ENCODE data around the gene ASIC2.

Gene ASIC2

DNA sequence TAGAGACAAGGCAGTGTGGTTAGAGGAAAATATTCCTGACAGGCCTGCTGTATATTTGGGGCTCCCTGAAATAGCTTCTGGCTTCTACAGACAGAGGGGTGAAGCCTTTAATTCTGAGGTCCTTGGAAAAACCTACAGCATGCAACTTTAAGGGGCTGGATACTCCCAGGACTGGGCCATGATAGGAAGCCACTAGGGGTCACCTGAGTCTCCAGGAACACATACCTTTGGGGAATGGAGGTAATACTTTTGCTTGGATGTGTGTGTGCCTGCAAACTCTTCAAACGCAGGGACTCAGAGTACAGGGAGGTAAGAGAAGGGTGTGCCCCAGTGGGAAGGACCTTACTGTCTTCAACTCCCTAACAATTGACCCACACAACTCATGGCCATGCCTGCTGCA is 4.1 kb downstream of the ASIC2 start:
- DNase-seq (ENCODE audit: low spot score) = no peak

DNA sequence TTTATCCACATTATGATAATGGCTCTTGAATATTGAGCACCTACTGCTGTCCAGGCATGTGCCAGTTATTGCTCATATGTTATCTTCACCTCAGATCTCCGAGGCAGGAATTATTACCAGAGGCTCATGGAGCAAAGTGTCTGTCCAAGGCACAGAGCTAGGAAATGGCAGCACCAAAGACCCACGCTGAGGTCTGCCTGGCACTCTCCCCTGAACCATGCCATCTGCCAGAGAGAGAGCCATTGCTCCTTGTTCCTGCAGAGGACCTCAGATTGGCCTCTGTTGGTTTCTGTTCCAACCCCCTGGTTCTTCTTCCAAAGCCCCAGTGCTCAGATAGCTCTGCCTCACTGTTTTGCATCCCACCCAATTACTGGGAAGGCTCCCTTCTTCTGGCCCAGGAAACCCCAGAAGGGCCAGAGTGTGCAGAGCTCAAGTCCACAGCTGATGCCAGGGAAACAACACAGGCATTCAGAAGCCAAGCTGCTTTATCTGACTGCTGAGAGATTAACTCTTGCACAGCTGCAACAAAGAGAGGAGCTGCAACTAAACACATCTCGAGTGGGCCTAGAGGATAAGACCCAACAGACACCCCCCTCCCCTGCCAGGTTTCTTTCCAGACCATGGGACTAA is 5.9 kb downstream of the ASIC2 start:
- no peak for DNase-seq (ENCODE audit: low spot score)

DNA sequence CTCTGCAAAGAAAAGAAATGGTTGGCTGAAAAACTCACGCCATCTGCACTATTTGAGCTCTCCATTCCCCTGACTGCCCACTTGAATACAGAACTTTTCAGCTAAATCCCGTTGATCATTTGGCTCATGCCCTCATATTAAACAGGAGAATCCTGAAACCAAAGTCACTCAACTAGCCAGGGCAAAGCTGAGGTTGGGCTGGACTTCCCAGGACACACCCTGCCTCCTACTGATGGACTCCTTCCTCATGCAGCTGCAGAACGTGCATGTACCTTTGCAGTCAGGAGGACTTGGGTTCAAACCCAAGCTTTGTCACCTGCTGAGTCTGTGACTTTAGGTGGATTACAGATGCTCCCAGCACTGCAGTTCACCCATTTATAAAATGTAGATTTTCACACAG is 7.7 kb downstream of the ASIC2 start:
- no peak for DNase-seq (ENCODE audit: low spot score)

DNA sequence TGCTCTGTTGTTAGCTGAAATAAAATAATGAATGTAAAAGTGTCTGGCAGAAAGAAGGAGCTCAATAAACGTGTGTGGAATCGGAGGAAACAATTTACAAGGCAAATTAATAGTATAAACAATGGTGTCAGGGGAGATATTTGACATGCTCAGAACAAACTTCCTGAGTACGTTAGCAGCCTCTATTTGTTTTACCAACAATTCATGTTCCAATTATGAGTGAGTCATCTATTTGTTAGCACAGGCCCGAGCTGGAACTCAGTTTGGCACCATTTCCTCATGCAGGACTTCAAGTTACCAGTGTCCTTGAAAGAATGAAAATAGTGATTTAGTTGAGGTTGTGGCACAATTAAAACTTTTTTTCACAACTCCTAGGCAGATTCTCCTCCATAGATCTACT is 9.1 kb downstream of the ASIC2 start:
- DNase-seq (ENCODE audit: low spot score) = no peak

DNA sequence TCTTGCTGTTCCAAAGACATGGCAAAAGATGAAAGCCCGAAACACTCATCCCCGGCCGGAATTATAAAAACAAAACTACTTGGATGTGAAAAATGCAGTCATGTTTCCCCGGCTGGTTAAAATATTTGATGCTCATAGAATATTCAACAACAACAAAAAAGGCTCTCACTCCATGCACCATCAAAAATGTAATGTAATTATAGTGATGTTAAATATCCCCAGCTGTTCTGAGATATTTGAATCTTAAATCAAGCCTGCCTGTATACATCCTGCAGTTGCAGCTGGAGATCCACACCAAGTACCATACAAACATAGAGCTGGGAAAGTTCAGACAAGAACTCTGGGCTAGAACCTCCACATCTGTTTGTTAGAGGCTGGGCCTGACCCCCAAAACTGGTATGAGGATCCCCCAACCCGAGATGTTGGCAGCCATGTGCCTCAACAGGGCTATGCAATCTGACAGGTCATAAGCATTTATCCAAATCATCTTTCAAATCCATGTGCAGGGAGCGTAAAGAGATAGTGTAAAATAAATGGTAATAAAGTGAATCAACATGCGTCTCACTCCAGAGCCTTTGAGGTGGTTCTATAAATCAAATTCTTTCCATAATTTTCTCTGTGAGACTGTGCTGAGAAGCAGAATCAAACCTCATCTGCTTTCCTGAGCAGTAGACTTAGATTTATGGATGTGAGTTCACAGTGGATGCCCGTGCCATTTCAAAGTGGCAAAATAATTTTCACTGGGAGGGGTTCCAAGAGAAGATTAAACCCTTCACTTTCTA is 12.7 kb downstream of the ASIC2 start:
- no peak for DNase-seq (ENCODE audit: low spot score)

DNA sequence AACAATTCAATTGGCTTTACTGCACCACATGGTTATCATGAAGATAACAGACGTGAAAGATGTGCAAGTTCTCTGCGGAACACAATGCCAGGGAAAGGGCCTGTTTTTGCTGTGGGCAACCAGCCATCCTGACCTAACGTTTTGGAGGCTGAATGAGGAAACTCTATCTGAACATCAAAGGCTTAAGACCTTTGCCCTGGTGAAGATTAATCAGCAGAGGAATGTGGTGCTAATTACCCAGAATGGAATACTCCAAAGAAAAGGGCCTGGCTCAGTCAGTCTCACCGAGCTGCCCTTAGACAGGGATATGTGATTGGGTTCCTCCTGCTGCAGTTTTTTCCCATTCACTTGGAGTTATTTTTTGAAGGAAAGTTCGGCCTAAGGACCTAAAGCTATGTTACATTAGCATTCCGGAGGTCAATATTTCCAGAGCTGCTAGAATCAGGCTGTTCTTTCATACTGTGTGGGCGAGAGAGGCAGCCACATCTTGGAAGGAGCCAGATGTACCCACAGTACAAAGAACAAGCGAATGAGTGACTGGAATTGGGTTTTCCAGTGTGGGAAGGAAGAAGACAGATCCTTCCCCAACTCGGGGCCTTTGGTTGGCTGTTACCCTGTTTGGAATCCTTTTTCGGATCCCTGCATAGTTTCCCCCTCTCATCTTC is 15.5 kb downstream of the ASIC2 start:
- no peak for DNase-seq (ENCODE audit: low spot score)

DNA sequence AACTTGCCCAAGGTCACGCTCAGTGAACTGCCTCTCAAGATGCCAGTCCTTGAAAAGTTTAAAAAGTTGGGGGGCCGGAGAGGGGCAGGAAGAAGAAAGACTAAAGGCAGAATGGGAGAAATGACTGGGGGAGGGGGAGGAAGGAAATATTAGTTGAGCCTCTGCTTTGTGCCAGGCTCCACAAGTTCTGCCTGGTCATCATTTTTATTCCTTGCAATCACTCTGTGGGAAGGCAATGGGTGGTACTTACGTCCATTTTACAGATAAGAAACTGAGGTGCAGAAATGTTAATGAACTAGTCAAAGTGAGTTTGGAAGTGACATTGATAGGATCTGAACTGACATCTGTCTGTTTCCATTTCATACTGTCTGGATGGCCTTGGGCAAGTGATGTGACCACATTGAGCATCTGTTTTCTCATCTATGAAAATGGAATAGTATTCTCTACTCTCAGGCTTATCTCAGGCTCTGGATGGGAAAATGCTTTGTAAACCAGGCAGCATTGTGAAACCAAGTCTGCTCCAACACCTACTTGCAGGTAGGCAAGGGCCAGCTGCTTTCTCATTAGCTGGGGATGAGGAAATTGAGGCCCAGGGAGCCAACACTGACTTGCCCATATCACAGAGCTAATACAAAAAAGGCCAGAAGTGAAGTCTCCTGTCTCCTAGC is 19.2 kb downstream of the ASIC2 start:
- DNase-seq (ENCODE audit: low spot score) = no peak

DNA sequence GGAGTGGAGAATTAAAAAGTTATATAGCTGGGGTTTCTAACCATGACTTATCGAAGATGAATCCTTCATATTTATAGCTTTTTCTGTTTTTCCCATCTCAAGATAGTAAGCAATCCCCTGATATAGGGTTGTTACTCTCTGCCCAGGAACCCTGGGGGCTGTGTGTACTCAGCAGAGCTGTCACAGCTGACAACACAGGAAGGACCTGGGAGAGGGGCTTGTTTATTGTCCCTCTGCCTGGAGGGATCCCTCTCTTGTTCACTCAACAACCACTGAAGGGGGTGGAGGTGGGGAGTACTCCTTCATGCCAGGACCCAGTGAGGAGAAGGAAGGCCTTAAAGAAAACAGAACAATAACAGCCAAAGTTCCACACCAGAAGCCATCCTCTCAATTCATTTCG is 19.8 kb downstream of the ASIC2 start:
- DNase-seq (ENCODE audit: low spot score) = no peak

DNA sequence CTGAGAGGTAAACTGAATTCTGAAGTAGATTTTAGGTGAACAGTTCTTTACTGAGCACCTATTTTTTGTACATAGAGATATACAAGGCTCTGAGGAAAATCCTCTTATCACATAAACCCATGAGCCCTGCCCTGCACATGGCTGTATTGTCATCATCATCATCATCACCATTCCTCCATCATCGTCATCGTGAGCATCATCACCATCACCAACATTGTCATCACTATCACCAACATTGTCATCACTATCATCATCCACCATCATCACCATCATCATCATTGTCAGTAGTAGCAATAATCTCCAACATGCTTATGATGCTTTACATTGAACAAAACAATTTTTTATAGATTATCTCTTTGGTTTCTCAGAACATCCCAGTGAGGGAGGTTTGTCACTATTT is 20.7 kb downstream of the ASIC2 start:
- no peak for DNase-seq (ENCODE audit: low spot score)

DNA sequence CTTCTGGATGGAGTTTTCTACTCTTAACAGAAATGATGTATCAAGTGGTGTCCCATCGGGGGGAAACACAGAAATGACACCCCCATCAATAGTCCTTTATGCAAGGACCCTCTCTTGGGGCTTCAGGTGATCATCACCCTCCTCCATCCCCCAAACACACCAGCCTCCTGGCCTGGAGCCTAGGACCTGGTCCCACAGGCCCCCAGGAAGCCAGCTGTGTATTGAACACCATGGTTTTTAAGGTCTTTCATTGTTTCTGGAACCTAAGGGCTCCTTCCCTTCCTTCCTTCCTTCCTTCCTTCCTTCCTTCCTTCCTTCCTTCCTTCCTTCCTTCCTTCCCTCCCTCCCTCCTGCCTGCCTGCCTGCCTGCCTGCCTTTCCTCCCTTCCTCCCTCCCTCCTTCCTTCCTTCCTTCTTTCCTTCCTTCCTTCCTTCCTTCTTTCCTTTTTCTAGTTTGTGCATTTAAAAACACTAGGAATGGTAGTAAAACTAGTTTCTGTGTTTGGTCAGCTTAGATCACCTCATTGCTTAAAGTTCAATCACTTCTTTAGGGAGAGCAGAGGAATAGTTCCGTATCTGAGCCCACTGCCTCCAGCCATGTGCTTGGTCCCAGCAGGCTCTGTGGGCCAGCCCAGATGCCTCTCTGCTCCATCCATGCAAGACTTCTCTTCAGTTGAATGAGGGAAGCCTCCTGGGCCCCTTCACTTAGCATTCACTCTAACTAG is 23.6 kb downstream of the ASIC2 start:
- DNase-seq (ENCODE audit: low spot score) = no peak

DNA sequence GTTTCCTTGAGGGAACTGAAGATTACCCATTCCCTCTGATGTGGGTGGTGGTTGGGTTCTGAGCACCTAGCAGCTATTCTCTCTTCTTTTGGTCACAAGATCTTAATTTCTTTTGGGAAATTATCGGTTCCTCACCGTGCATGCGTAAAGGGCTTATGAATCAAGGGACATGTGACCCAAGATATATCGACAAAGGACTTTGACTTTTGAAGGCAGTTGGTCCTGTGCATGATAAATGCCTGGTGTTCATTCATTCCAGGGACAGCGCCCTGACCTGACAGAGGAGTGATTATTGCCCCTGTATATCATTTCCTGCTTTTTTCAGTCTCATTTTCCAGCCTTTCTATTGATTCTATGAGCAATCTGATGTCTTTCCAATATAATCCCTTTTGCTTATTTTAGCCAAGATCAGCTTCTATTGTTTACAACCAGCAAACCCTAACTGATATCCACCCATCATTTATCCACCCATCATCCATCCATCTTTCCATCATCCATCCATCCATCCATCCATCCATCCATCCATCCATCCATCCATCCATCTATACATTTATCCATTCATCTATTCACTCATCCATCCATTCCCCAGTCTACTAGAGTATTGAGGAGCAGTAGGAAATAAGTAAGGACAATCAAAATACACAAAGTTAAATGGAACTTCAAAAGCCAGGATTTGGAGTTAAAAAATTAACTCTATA is 25.1 kb downstream of the ASIC2 start:
- DNase-seq (ENCODE audit: low spot score) = no peak

DNA sequence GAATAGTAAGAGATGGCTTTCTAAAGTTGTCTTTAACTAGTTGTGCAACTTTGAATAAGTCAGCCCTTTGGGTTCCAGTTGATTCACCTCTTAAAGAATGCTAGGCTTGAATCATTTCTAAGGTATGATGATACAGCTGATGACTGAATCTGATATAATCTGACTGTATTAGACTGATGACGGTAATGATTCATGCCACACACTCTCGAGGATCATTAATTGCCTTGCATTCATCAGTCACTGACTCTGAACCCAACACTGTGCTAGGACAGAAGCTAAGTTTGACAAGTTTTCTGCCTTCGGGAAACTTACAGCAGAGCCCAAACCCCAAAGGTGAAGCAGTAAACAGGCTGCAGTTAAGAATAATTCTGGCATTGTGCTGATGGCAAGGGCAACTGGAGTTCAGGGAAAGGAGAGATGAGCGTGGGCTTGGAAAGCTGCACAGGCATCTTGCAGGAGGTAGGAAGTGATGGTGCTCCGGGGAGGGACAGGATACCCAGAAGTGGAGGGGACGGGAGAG is 25.8 kb downstream of the ASIC2 start:
- no peak for DNase-seq (ENCODE audit: low spot score)

DNA sequence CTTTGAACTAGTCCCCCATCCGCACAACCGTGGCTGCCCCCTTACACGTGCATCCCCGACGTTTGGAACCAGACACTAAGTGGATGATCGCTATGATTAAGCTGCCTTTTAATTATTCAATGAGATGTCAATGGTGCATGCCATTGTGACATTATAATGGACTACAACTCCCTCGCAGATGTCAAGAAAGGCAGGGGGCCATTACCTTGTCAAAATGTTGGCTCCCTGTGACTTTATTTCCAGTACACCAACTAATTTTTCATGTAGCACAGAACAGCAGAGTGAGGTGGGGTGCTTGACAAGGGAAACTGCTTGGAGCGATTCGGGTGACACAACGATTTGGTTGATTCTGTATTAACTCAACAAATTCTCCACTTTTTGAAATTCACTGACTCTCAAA is 26.5 kb downstream of the ASIC2 start:
- no peak for DNase-seq (ENCODE audit: low spot score)

DNA sequence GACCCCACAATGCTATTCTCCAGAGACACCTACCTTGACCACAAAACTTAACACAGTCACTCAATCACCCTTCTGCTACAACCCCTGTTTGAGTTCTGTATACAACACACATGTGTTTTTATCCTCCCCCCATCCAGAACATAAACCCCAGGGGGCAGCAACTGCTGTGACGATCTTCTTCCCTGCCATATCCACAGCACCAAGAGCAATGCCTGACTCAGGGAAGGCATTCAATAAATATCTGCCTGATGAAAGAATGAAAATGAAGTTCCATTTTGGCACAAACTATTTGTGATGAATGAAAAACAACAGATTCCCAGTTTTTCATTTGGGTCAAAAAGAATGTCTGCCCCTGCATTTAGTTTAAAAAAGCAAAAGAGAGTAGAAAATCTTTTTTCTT is 27.0 kb downstream of the ASIC2 start:
- no peak for DNase-seq (ENCODE audit: low spot score)

DNA sequence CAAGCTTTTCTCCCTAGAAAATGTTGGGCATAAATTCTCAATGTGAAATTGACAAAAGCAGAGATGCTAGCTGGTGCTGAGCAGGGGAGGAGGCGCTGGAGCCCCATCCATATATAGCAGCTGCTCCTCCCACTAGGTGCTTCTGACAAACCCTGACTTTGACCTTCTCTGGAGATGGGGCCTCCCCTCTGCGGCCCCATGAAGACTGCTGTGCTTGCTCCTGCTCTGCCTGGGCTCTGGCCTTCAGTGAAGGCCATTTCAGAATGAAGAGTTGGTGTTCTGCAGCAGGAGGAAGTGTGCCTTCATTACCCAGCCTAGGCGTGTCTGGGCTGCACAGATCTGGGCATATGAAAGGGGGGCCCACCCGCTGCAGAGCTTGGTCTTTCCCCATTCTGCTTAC is 29.7 kb downstream of the ASIC2 start:
- DNase-seq (ENCODE audit: low spot score) = no peak

DNA sequence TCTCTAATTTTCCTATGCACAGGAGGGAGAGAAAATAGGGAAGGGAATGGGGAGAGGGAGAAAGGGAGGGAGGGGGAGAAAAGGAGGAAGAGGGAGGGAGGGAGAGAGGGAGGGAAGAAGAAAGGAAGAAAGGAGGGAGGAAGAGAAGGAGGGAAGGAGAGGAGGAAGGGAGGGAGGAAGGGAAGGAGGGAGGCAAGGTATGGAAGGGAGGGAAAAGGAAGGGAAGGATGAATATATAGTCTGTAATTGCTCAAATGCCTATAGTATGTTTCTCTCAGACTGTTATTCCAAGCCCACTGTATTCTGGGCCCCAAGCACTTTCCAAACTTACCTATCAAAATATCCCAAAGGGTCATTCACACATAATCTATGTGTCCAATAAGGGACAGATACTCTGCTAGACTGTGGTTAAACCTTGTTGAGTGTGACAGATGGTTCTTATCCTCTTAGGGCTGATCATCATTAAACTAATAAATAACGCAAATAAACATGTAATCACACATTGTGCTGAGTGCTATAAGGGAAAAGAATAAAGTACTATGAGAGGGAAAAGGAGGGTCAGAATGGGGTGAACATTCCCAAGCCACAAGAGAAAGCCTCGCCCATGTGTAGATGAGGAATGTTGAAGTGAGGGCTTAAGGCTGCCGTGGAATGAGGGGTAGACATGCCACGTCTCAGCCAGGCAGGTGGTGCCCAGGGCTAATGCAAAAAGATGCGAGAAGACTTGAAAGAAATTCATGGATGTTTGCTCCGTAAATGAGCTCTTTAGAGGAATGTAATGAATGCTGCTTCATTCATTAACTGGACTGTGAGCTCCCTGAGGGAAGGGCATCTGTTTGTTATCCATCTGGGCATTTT is 30.6 kb downstream of the ASIC2 start:
- DNase-seq (ENCODE audit: low spot score) = no peak

DNA sequence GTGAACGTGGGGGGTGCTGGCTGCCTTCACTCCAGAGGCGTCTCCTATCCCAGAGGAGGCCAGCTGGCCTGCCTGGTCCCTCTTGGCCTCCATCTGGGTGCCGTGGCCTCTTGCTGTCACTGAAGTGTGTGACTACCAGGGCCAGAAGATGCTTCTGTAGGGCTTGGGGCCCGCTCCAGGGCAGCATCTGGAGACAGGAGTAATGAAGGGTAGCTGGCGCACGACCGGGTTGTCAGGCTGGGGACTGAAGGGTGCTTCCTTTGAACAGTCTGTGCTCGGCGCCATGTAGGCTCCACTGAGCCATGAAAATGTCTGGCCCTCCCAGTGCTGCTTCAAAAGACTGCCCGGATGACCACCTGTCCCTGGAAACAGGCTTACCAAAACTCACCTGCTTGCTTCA is 31.3 kb downstream of the ASIC2 start:
- DNase-seq (ENCODE audit: low spot score) = no peak

DNA sequence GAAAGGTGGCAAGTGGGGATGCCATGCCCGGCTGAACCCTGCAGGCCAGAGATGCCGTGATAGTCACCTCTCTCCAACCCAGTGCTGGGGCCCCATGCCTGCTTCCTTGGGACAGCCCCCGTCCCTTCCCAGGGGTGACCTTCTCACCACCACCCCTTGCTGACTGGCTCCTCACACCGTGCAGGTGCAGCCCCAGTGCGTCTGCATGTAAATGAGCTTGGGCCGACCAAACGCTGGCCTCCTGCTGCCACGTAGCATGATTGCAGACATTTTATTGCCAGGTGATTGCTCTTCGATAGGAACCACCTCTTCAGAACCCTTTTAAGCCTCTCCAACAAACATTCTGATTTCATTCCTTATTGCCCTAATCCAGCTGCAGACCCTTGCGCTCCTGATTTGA is 32.5 kb downstream of the ASIC2 start:
- DNase-seq (ENCODE audit: low spot score) = no peak

DNA sequence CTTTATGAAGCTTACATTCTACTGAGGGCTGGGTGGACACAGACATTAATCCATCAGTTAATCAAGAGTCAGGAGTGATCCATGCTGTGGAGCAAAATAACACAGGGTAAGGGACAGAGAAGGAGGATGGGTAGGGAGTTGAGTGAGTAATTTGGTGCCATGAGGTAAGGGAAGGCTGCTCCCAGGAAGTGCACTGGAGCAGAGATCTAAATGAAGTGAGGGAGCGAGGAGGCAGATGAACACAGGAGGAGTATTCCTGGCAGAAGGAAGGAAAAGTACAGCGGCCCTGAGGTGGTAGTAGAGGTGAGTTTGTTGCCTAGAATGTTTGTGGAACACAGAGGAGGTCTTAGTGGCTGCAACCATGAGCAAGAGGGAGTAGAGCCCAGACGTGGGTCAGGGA is 34.8 kb downstream of the ASIC2 start:
- DNase-seq (ENCODE audit: low spot score) = no peak

DNA sequence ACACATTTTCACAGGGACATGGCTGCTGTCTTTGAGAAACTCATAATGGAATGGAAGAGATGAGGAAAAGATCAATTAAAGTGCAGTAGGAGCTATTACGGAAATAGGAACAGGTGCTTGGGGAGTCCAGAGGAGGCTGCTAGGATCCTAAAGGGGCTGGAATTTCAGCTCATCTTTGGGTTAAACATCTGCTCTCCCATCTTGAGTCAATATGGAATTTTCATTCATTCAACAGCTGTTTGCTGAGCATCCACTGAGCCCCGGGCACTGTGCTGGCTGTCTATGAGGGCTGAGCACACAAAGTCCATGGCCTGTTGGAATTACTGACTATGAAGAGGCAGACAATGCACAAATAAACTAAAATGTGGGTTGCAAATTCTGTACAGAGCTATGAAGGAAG is 47.9 kb downstream of the ASIC2 start:
- no peak for DNase-seq (ENCODE audit: low spot score)
